ENCODE data around the gene DOCK10.

GRCh38 chr2:224971214-224971613 is 71.1 kb downstream of the DOCK10 start:
- TF ChIP-seq, protein P1, sequence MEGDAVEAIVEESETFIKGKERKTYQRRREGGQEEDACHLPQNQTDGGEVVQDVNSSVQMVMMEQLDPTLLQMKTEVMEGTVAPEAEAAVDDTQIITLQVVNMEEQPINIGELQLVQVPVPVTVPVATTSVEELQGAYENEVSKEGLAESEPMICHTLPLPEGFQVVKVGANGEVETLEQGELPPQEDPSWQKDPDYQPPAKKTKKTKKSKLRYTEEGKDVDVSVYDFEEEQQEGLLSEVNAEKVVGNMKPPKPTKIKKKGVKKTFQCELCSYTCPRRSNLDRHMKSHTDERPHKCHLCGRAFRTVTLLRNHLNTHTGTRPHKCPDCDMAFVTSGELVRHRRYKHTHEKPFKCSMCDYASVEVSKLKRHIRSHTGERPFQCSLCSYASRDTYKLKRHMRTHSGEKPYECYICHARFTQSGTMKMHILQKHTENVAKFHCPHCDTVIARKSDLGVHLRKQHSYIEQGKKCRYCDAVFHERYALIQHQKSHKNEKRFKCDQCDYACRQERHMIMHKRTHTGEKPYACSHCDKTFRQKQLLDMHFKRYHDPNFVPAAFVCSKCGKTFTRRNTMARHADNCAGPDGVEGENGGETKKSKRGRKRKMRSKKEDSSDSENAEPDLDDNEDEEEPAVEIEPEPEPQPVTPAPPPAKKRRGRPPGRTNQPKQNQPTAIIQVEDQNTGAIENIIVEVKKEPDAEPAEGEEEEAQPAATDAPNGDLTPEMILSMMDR (IDR thresholded peaks at IDR 0.05) = no peak
- TF ChIP-seq POLR2A (IDR thresholded peaks at IDR 0.05) = no peak

Measured in uterus (tissue), 2 donors.